OCI-LY1 (cell line): ENCODE measurements around the gene SMIM29.

Experiments
- CTCF ChIP-seq: fragments of 200-600 bp; sonication (generic), shearing (Covaris generic); IDR thresholded peaks from 2 replicates; pipeline ENCODE4 v1.5.1; 2017; ENCODE audit warnings: mild to moderate bottlenecking, antibody characterized with exemption, low read length, moderate library complexity, mixed read lengths
- EZH2 ChIP-seq: fragments of 200-600 bp; sonication (generic), shearing (Covaris generic); IDR thresholded peaks from 2 replicates; pipeline ENCODE4 v1.8.0; 2017; ENCODE audit warnings: borderline replicate concordance, mixed run types, mild to moderate bottlenecking, antibody characterized with exemption, low read length, moderate library complexity, mixed read lengths

- TF ChIP-seq CTCF: no peak
- TF ChIP-seq EZH2: no peak
Measured at GRCh38 chr6:34196833-34197195, 52.0 kb downstream of the SMIM29 start.
